H1 (cell line): ENCODE measurements around the gene CUX1. TPM values are rescaled to one million over a fixed set of nuclear protein-coding genes. Genes with fewer than 3 reads are reported as not detected.

Source experiments
- CTCF ChIA-PET: fragments of 300-600 bp; sonication (Branson Sonifier 250); formaldehyde crosslinking; loops from one replicate; lab custom pipeline; 2021; ENCODE audit not compliant: partially characterized antibody; lab: Charles Lee
- POLR2A ChIA-PET: fragments of 300-600 bp; sonication (Branson Sonifier 250); formaldehyde crosslinking; loops from one replicate; lab custom pipeline; 2021; ENCODE audit warnings: inconsistent platforms; ENCODE audit not compliant: partially characterized antibody; lab: Charles Lee
- DNase-seq, 2 experiments: peaks; one replicate each; pipeline versions ENCODE4 v3.0.0 to v3.0.0-alpha.2; 2010 to 2022; ENCODE audit warnings: low spot score in 2 of 2, low read depth in 1 of 2, mixed read lengths in 1 of 2
- FAIRE-seq: peaks from 2 replicates; lab custom pipeline; 2011; peaks lifted over from hg19 to GRCh38; lab: Jason Lieb, UNC
- H2AFZ ChIP-seq: 2 replicates; pipeline ENCODE4 v1.8.1; 2012; ENCODE audit warnings: low read length, inconsistent platforms
- H2AK5ac ChIP-seq: 2 replicates; pipeline ENCODE4 v1.6.1; 2013; ENCODE audit warnings: low read depth, low read length
- H2BK120ac ChIP-seq: replicated peaks from 2 replicates; pipeline ENCODE3; 2013; ENCODE audit warnings: low read depth, low read length, inconsistent platforms
- H2BK12ac ChIP-seq: 2 replicates; pipeline ENCODE4 v1.6.1; 2013; ENCODE audit warnings: low read depth, low read length
- H2BK15ac ChIP-seq: 2 replicates; pipeline ENCODE4 v1.6.1; 2013; ENCODE audit warnings: low read length
- H2BK20ac ChIP-seq: 2 replicates; pipeline ENCODE4 v1.6.1; 2013; ENCODE audit warnings: low read length
- H2BK5ac ChIP-seq: 2 replicates; pipeline ENCODE4 v1.6.1; 2013; ENCODE audit warnings: low read depth, low read length
- H3K14ac ChIP-seq: 2 replicates; pipeline ENCODE4 v1.6.1; 2013; ENCODE audit warnings: inconsistent platforms; ENCODE audit not compliant: insufficient read length
- H3K18ac ChIP-seq: 2 replicates; pipeline ENCODE4 v1.6.1; 2013; ENCODE audit warnings: low read length; ENCODE audit errors: extremely low read depth
- H3K23ac ChIP-seq: 2 replicates; pipeline ENCODE4 v1.6.1; 2013; ENCODE audit warnings: inconsistent platforms; ENCODE audit not compliant: insufficient read length
- H3K23me2 ChIP-seq: 2 replicates; pipeline ENCODE4 v1.6.1; 2013; ENCODE audit warnings: low read depth, low read length
- H3K27ac ChIP-seq: 2 replicates; pipeline ENCODE4 v1.6.1; 2011; ENCODE audit warnings: low read depth, low read length, inconsistent platforms
- H3K27me3 ChIP-seq, 4 experiments: replicated peaks in 1 of 4; 1 replicate in 1 of 4; 2 replicates in 3 of 4; pipeline versions ENCODE4 v1.6.1 to v1.8.1; 2011 to 2013; ENCODE audit warnings: low read length in 3 of 4, mild to moderate bottlenecking in 3 of 4, inconsistent platforms in 2 of 4, mixed read lengths in 2 of 4, moderate library complexity in 1 of 4; ENCODE audit not compliant: control insufficient read depth in 3 of 4, insufficient read depth in 3 of 4; ENCODE audit errors: extremely low read depth in 1 of 4
- H3K36me3 ChIP-seq, 4 experiments: 2 replicates each; pipeline versions ENCODE4 v1.6.1 to v1.8.1; 2011 to 2013; ENCODE audit warnings: mild to moderate bottlenecking in 4 of 4, low read length in 3 of 4, moderate library complexity in 2 of 4, control low read depth in 1 of 4, inconsistent platforms in 1 of 4; ENCODE audit not compliant: insufficient read depth in 4 of 4, control insufficient read depth in 2 of 4
- H3K4ac ChIP-seq: replicated peaks from 2 replicates; pipeline ENCODE3; 2013; ENCODE audit warnings: low read length, low read depth, mixed read lengths, inconsistent platforms; ENCODE audit not compliant: insufficient read length
- H3K4me1 ChIP-seq, 4 experiments: replicated peaks in 1 of 4; 1 replicate in 1 of 4; 2 replicates in 3 of 4; pipeline versions ENCODE4 v1.6.1 to v1.8.1; 2011 to 2013; ENCODE audit warnings: low read length in 3 of 4, inconsistent platforms in 2 of 4, mixed read lengths in 1 of 4; ENCODE audit not compliant: insufficient read depth in 4 of 4, control insufficient read depth in 3 of 4
- H3K4me2 ChIP-seq, 2 experiments: 2 replicates each; pipeline versions ENCODE4 v1.6.1 to v1.8.1; 2011 to 2013; ENCODE audit warnings: low read depth in 2 of 2, low read length in 2 of 2, control low read depth in 1 of 2, inconsistent platforms in 1 of 2, mild to moderate bottlenecking in 1 of 2; ENCODE audit not compliant: insufficient read depth in 1 of 2
- H3K4me3 ChIP-seq, 4 experiments: fragments of 200-600, 300-600 bp in 1 of 4; sonication (generic), shearing (Covaris generic), sonication (Bioruptor Twin) in 1 of 4; 2 replicates each; pipeline versions ENCODE4 v1.5.1 to v1.8.1; 2011 to 2016; ENCODE audit warnings: low read length in 4 of 4, low read depth in 3 of 4, control low read depth in 2 of 4, inconsistent platforms in 2 of 4, mild to moderate bottlenecking in 2 of 4, mixed read lengths in 1 of 4, moderate library complexity in 1 of 4; ENCODE audit not compliant: insufficient read depth in 2 of 4; ENCODE audit errors: extremely low read depth in 1 of 4
- H3K56ac ChIP-seq: replicated peaks from 2 replicates; pipeline ENCODE3; 2013; ENCODE audit warnings: low read depth, mild to moderate bottlenecking, mixed read lengths, low read length, inconsistent platforms; ENCODE audit not compliant: insufficient read length
- H3K79me1 ChIP-seq: 2 replicates; pipeline ENCODE4 v1.6.1; 2013; ENCODE audit warnings: low read depth, low read length, control low read depth
- H3K79me2 ChIP-seq, 2 experiments: 2 replicates each; pipeline versions ENCODE4 v1.6.1 to v1.8.1; 2012 to 2013; ENCODE audit warnings: low read length in 2 of 2, mild to moderate bottlenecking in 2 of 2, inconsistent platforms in 1 of 2; ENCODE audit not compliant: insufficient read depth in 2 of 2, control insufficient read depth in 1 of 2
- H3K9ac ChIP-seq, 4 experiments: replicated peaks in 1 of 4; 1 replicate in 1 of 4; 2 replicates in 3 of 4; pipeline versions ENCODE4 v1.6.1 to v1.8.1; 2011 to 2013; ENCODE audit warnings: low read depth in 3 of 4, low read length in 3 of 4, control low read depth in 2 of 4, mild to moderate bottlenecking in 2 of 4, moderate library complexity in 2 of 4, inconsistent platforms in 1 of 4; ENCODE audit errors: extremely low read depth in 1 of 4
- H3K9me3 ChIP-seq, 2 experiments: 2 replicates each; pipeline versions ENCODE4 v1.6.1 to v1.8.1; 2012 to 2013; ENCODE audit warnings: mild to moderate bottlenecking in 2 of 2, moderate library complexity in 2 of 2, control low read depth in 1 of 2, inconsistent platforms in 1 of 2, low read depth in 1 of 2, low read length in 1 of 2, mixed read lengths in 1 of 2; ENCODE audit not compliant: insufficient read depth in 2 of 2
- H4K20me1 ChIP-seq, 2 experiments: replicated peaks in 1 of 2; 2 replicates each; pipeline versions ENCODE3 to v1.8.1; 2011 to 2013; ENCODE audit warnings: inconsistent platforms in 2 of 2, low read length in 2 of 2, mild to moderate bottlenecking in 1 of 2; ENCODE audit not compliant: insufficient read depth in 2 of 2, control insufficient read depth in 1 of 2
- H4K5ac ChIP-seq: 2 replicates; pipeline ENCODE4 v1.6.1; 2013; ENCODE audit warnings: low read length, low read depth, mixed read lengths, inconsistent platforms; ENCODE audit not compliant: insufficient read length
- H4K8ac ChIP-seq: 2 replicates; pipeline ENCODE4 v1.8.0; 2013; ENCODE audit warnings: mild to moderate bottlenecking, moderate library complexity, low read length, inconsistent platforms; ENCODE audit not compliant: insufficient read depth; ENCODE audit errors: extremely low read depth
- H4K91ac ChIP-seq: replicated peaks from 2 replicates; pipeline ENCODE3; 2013; ENCODE audit warnings: low read length, mixed read lengths, inconsistent platforms; ENCODE audit not compliant: insufficient read length
- ATF3 ChIP-seq: IDR thresholded peaks from 2 replicates; pipeline ENCODE4 v1.6.1; 2011; ENCODE audit warnings: low read depth, mild to moderate bottlenecking, low read length; ENCODE audit not compliant: insufficient read depth
- CHD1 ChIP-seq: IDR thresholded peaks from 2 replicates; pipeline ENCODE4 v1.6.1; 2012; ENCODE audit warnings: low read depth, low read length, improper control_type of control experiment
- FOSL1 ChIP-seq: IDR thresholded peaks from 2 replicates; pipeline ENCODE4 v1.6.1; 2011; ENCODE audit warnings: mild to moderate bottlenecking, low read depth, low read length, moderate library complexity; ENCODE audit not compliant: insufficient read depth
- KDM5A ChIP-seq: fragments of 200-600 bp; IDR thresholded peaks from 2 replicates; pipeline ENCODE4 v1.7.1; 2012; ENCODE audit warnings: mild to moderate bottlenecking, low read length, inconsistent platforms, mixed read lengths
- RNF2 ChIP-seq: fragments of 200-900, 300-1000 bp; sonication (generic); IDR thresholded peaks from 2 replicates; pipeline ENCODE4 v1.7.1; 2016; ENCODE audit warnings: borderline replicate concordance, low read depth, mild to moderate bottlenecking, antibody characterized with exemption, low read length; ENCODE audit not compliant: poor library complexity, severe bottlenecking; ENCODE audit errors: missing control alignments
- RXRA ChIP-seq: IDR thresholded peaks from 2 replicates; pipeline ENCODE4 v1.6.1; 2011; ENCODE audit warnings: low read depth, mild to moderate bottlenecking, low read length, moderate library complexity; ENCODE audit not compliant: insufficient read depth
- TBP ChIP-seq: IDR thresholded peaks from 2 replicates; pipeline ENCODE4 v1.6.1; 2011; ENCODE audit warnings: low read depth, low read length, improper control_type of control experiment
- WGBS, 2 experiments: shearing (Covaris generic) in 1 of 2; methylation state at CpG; one replicate each; pipeline versions ENCODE4 v1.1.6 to v1.1.7; 2013 to 2015; ENCODE audit warnings: low lambda C conversion rate in 2 of 2, mixed read lengths in 2 of 2, inconsistent platforms in 1 of 2, low coverage in 1 of 2, missing lambda C conversion rate in 1 of 2; ENCODE audit not compliant: insufficient replicate concordance in 2 of 2, insufficient coverage in 1 of 2, insufficient read length in 1 of 2; ENCODE audit errors: extremely low coverage in 1 of 2, missing lambda C conversion rate in 1 of 2; 5-methylcytosine and 5-hydroxymethylcytosine counted together
- polyA plus RNA-seq, 7 experiments: library from polyadenylated mRNA; depleted of rRNA in 3 of 7; stranded (reverse) in 5 of 7; unstranded in 2 of 7; fragments of >200 nt in 5 of 7; fragments of 200-250 nt in 2 of 7; gene quantifications; 1 replicate in 5 of 7; 2 replicates in 1 of 7; 4 replicates in 1 of 7; pipeline versions ENCODE4 v1.2.1 to v1.2.3, GENCODE V29; 2011 to 2013; ENCODE audit warnings: missing spikeins in 2 of 7, mixed read lengths in 2 of 7
- total RNA-seq: library from RNA; stranded (reverse); fragmentation: NEBNext Ultra II Directional; extraction: Animal tissue kit (Norgen Biotek cat#: 25700); gene quantifications from 2 replicates; pipeline ENCODE4 v1.2.1, GENCODE V29; 2021

CUX1 gene
- total and polyA plus RNA-seq, 2 of the 8 experiments (the other 6 are each of a cell fraction or from before 2014, with no cell fraction given), result 21.6 to 65.9 TPM

- Histone ChIP-seq H2BK120ac (no peak overlapping the region), H2AK5ac (peak overlapping the region; percentile 92), H3K79me2 (peaks cover 12 to 99% of the 10 kb centered on the region in 2 experiments), H4K5ac (no peak overlapping the region), H2BK12ac (no peak overlapping the region), H4K8ac (no peak overlapping the region), H3K79me1 (peaks cover 8% of the 10 kb centered on the region), H3K23me2 (0 out of 2 replicates have a peak, but pooled peaks cover 3% of the 10 kb centered on the region), H2AFZ (no peak overlapping the region), H2BK5ac (peak overlapping the region; percentile 76; the same call in 1 of the 2 replicates), H3K36me3 (no peaks in the 10 kb centered on the region), H3K56ac (no peak overlapping the region), H3K14ac (no peak overlapping the region), H2BK20ac (no peak overlapping the region), H2BK15ac (0 out of 2 replicates have a peak overlapping the region, but pooled peaks have one; percentile 32), H3K23ac (no peak overlapping the region), H3K4ac (no peak overlapping the region), H3K9me3 (no peaks in the 10 kb centered on the region), H4K20me1 (peaks cover 11 to 22% of the 10 kb centered on the region in 2 experiments), H3K27ac (no peak overlapping the region), H4K91ac (no peak overlapping the region), H3K4me2 (peak overlapping the region in 1 of 2 experiments; percentile 29; a peak in 2 of 4 replicates), H3K4me3 (no peak overlapping the region), H3K27me3 (no peaks in the 10 kb centered on the region), H3K18ac (0 out of 2 replicates have a peak overlapping the region, but pooled peaks have one; percentile 2), H3K9ac (no peak overlapping the region; a peak in 1 of 7 replicates), H3K4me1 (peaks cover 11 to 26% (median 17%) of the 10 kb centered on the region in 4 experiments; a peak in 6 of 7 replicates)
- no peak for DNase-seq
- TF ChIP-seq KDM5A, result no peak
- no peak for TF ChIP-seq RXRA
- TF ChIP-seq ATF3, result no peak
- TF ChIP-seq CHD1, result no peak
- TF ChIP-seq FOSL1, result no peak
- no peak for TF ChIP-seq TBP
- no peak for TF ChIP-seq RNF2
- no peak for FAIRE-seq
- POLR2A ChIA-PET, result interaction anchor here (0.6 to 1.0 kb wide), 2 partner anchors 15 to 56 kb away, joined by 3 read pairs; no protein-coding TSS in a partner anchor
- 78% methylated on average over 11 of the region's 11 CpGs; no CpG with 5 or more reads in 1 of the 2 experiments for WGBS, 2 experiments
- CTCF ChIA-PET, result interaction anchor here (0.6 to 1.5 kb wide), 8 partner anchors 13 to 195 kb away, joined by 3 to 4 read pairs (median 3); no protein-coding TSS in a partner anchor
Measured at GRCh38 chr7:101875283-101875846, 57.9 kb downstream of the CUX1 start.
